BLaER1 (cell line): ENCODE results near the gene MS4A15.

ENCODE experiments used
- H3K27ac ChIP-seq: shearing (Covaris generic); formaldehyde crosslinking; 2 replicates; pipeline ENCODE4 v1.8.1; 2022
- H3K27me3 ChIP-seq: shearing (Covaris generic); formaldehyde crosslinking; 2 replicates; pipeline ENCODE4 v1.8.1; 2022
- H3K36me3 ChIP-seq: shearing (Covaris generic); formaldehyde crosslinking; 2 replicates; pipeline ENCODE4 v1.8.1; 2022
- H3K4me1 ChIP-seq: shearing (Covaris generic); formaldehyde crosslinking; 2 replicates; pipeline ENCODE4 v1.8.1; 2022
- H3K4me2 ChIP-seq: shearing (Covaris generic); formaldehyde crosslinking; 2 replicates; pipeline ENCODE4 v1.8.1; 2022
- H3K4me3 ChIP-seq: shearing (Covaris generic); formaldehyde crosslinking; 2 replicates; pipeline ENCODE4 v1.8.1; 2022
- H3K9ac ChIP-seq: shearing (Covaris generic); formaldehyde crosslinking; 2 replicates; pipeline ENCODE4 v1.8.1; 2022
- H3K9me3 ChIP-seq: shearing (Covaris generic); formaldehyde crosslinking; 2 replicates; pipeline ENCODE4 v1.8.1; 2022
- H4K20me1 ChIP-seq: shearing (Covaris generic); formaldehyde crosslinking; 2 replicates; pipeline ENCODE4 v1.8.1; 2022
- Cebpa-rat ChIP-seq: shearing (Covaris generic); IDR thresholded peaks from 2 replicates; pipeline ENCODE4 v1.8.1; 2022

Gene MS4A15

GRCh38 chr11:60725592-60725991, 31.1 kb upstream of the MS4A15 start:
- no peaks in the 10 kb centered on the region for H4K20me1 ChIP-seq
- TF ChIP-seq Cebpa-rat, result no peak
- H3K27me3 ChIP-seq, result no peaks in the 10 kb centered on the region
- no peaks in the 10 kb centered on the region for H3K36me3 ChIP-seq
- no peak overlapping the region for H3K4me3 ChIP-seq
- H3K9me3 ChIP-seq, result no peaks in the 10 kb centered on the region
- no peak overlapping the region for H3K9ac ChIP-seq
- no peak overlapping the region for H3K27ac ChIP-seq
- H3K4me2 ChIP-seq, result no peak overlapping the region
- H3K4me1 ChIP-seq, result no peaks in the 10 kb centered on the region

GRCh38 chr11:60731586-60731985, 25.1 kb upstream of the MS4A15 start:
- Histone ChIP-seq H3K27me3 (no peaks in the 10 kb centered on the region), H3K9me3 (no peaks in the 10 kb centered on the region), H3K4me3 (no peak overlapping the region), H3K9ac (no peak overlapping the region), H3K4me1 (no peaks in the 10 kb centered on the region), H3K36me3 (no peaks in the 10 kb centered on the region), H3K27ac (no peak overlapping the region), H3K4me2 (no peak overlapping the region), H4K20me1 (no peaks in the 10 kb centered on the region)
- TF ChIP-seq Cebpa-rat, result no peak

DNA sequence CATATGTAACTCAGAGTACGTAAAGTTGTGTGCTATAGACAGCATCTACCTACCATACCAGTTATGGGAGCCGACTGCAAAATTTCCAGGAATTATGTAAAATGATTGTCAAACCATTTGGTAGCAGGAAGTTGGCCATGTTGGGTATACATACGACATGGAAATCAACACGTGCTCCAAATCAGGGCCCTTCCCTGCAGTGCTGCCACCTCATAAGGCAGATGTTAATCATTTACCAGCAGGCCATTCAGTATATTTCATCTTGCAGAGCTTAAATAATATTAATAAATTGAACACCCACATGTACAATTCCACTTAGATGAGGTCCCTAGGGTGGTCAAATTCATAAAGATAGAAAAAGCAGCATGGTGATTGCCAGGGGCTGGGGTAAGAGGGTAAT, 22.4 kb upstream of the MS4A15 start:
- Histone ChIP-seq H3K4me3 (no peak overlapping the region), H3K36me3 (no peaks in the 10 kb centered on the region), H3K27ac (no peak overlapping the region), H3K27me3 (no peaks in the 10 kb centered on the region), H3K4me2 (no peak overlapping the region), H4K20me1 (no peaks in the 10 kb centered on the region), H3K9ac (no peak overlapping the region), H3K4me1 (no peaks in the 10 kb centered on the region; the same call in 1 of the 2 replicates), H3K9me3 (no peaks in the 10 kb centered on the region)
- TF ChIP-seq Cebpa-rat, result no peak

- no peaks in the 10 kb centered on the region for H3K36me3 ChIP-seq
- H3K4me1 ChIP-seq, result peaks cover 7% of the 10 kb centered on the region
- H3K27me3 ChIP-seq, result no peaks in the 10 kb centered on the region
- H3K4me2 ChIP-seq, result no peak overlapping the region
- H3K9me3 ChIP-seq, result peaks cover 29% of the 10 kb centered on the region
- TF ChIP-seq Cebpa-rat, result no peak
- no peak overlapping the region for H3K4me3 ChIP-seq
- H3K27ac ChIP-seq, result no peak overlapping the region
- H3K9ac ChIP-seq, result no peak overlapping the region
- no peaks in the 10 kb centered on the region for H4K20me1 ChIP-seq
Observed at GRCh38 chr11:60739114-60739513, 17.6 kb upstream of the MS4A15 start.

GRCh38 chr11:60740573-60740972, 16.1 kb upstream of the MS4A15 start:
- Histone ChIP-seq H3K9me3 (peaks cover 34% of the 10 kb centered on the region), H3K4me1 (peaks cover 7% of the 10 kb centered on the region), H3K4me3 (no peak overlapping the region), H3K27ac (no peak overlapping the region), H3K9ac (no peak overlapping the region), H3K4me2 (no peak overlapping the region), H3K36me3 (no peaks in the 10 kb centered on the region), H3K27me3 (no peaks in the 10 kb centered on the region), H4K20me1 (no peaks in the 10 kb centered on the region)
- no peak for TF ChIP-seq Cebpa-rat

DNA sequence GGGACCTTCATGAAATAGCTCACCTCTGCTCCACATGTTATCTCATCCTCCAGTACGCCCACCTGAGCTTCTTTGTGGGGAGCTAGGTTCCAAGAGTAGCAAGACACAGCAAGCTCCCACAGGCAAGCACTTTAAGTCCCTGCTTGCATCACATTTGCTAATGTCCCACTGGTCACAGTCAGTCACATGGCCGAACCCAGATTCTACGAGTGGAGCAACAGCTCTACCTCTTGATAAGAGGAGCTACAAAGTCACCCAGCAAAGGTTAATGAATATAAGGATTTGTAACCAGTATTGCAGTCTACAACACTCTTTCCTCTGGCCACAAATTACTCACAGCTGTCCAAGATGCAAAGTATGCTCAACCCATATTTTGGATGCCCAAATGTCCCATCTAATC, 15.2 kb upstream of the MS4A15 start:
- Histone ChIP-seq H3K4me2 (no peak overlapping the region), H4K20me1 (no peaks in the 10 kb centered on the region), H3K27me3 (no peaks in the 10 kb centered on the region), H3K27ac (no peak overlapping the region), H3K9ac (no peak overlapping the region), H3K4me3 (no peak overlapping the region), H3K4me1 (peaks cover 11% of the 10 kb centered on the region), H3K9me3 (peaks cover 34% of the 10 kb centered on the region), H3K36me3 (no peaks in the 10 kb centered on the region)
- TF ChIP-seq Cebpa-rat, result no peak

DNA sequence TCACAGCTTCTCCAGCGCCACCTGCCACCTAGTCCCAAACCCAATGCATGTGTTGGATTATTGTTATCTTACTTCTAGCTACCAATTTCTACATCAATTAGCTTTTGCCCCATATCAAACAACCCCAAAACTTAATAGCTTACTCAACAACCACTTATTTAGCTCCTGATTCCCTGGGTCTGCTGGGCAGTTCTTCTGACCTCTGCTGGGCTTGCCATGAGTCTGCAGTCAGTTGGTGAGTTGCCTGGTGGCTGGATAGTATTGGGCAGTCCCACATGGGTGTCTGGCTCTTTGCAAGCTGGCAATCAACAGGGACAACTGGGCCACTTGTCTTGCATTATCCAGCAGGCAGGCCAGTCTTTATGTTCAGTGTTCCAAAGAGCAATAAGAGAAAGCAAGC, 13.6 kb upstream of the MS4A15 start:
- no peak overlapping the region for H3K9ac ChIP-seq

GRCh38 chr11:60744114-60744513, 12.6 kb upstream of the MS4A15 start:
- no peaks in the 10 kb centered on the region for H3K27me3 ChIP-seq
- H3K4me2 ChIP-seq, result no peak overlapping the region
- H3K36me3 ChIP-seq, result no peaks in the 10 kb centered on the region
- H3K9me3 ChIP-seq, result peaks cover 34% of the 10 kb centered on the region
- TF ChIP-seq Cebpa-rat, result no peak
- H3K4me3 ChIP-seq, result no peak overlapping the region
- peaks cover 34% of the 10 kb centered on the region for H3K4me1 ChIP-seq
- H4K20me1 ChIP-seq, result no peaks in the 10 kb centered on the region
- no peak overlapping the region for H3K27ac ChIP-seq
- H3K9ac ChIP-seq, result no peak overlapping the region

More for the DNA sequence above, 13.6 kb upstream of the MS4A15 start:
- no peaks in the 10 kb centered on the region for H4K20me1 ChIP-seq
- no peak overlapping the region for H3K4me2 ChIP-seq
- no peaks in the 10 kb centered on the region for H3K36me3 ChIP-seq
- TF ChIP-seq Cebpa-rat, result no peak
- peaks cover 34% of the 10 kb centered on the region for H3K9me3 ChIP-seq
- no peaks in the 10 kb centered on the region for H3K27me3 ChIP-seq
- H3K4me1 ChIP-seq, result peaks cover 23% of the 10 kb centered on the region
- H3K4me3 ChIP-seq, result no peak overlapping the region
- no peak overlapping the region for H3K27ac ChIP-seq

DNA sequence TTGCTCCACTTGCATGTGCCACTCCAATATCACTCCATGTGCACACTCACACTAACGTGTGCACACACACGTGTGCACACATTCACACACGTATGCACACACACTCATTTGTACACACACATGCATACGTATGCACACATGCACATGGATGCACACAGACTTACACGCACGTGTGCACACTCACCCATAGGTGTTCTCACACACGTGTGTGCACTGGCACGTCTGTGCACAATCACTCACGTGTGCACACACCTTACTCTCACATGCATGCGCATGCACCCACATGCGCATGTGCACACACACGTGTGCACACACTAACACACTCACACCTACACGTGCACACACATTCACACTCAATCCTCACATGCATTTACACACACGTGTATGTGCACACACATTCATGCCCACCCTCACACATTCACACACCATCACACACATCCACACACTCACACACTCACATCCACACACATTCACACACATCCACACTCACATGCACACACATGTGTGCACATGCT, 9.3 kb upstream of the MS4A15 start:
- no peaks in the 10 kb centered on the region for H3K36me3 ChIP-seq
- H3K4me3 ChIP-seq, result no peak overlapping the region
- H3K9me3 ChIP-seq, result peaks cover 15% of the 10 kb centered on the region; the same call in 1 of the 2 replicates
- no peak overlapping the region for H3K27ac ChIP-seq
- H3K4me2 ChIP-seq, result peak overlapping the region; percentile 68; the same call in 1 of the 2 replicates
- H3K9ac ChIP-seq, result no peak overlapping the region
- H3K27me3 ChIP-seq, result no peaks in the 10 kb centered on the region
- peaks cover 28% of the 10 kb centered on the region for H3K4me1 ChIP-seq
- no peak for TF ChIP-seq Cebpa-rat
- H4K20me1 ChIP-seq, result no peaks in the 10 kb centered on the region

GRCh38 chr11:60748225-60748624, 8.4 kb upstream of the MS4A15 start:
- peaks cover 28% of the 10 kb centered on the region for H3K4me1 ChIP-seq
- peak overlapping the region; percentile 44 for H3K4me2 ChIP-seq
- no peaks in the 10 kb centered on the region for H3K27me3 ChIP-seq
- H3K9ac ChIP-seq, result no peak overlapping the region
- TF ChIP-seq Cebpa-rat, result no peak
- H3K36me3 ChIP-seq, result no peaks in the 10 kb centered on the region
- no peak overlapping the region for H3K4me3 ChIP-seq
- H4K20me1 ChIP-seq, result no peaks in the 10 kb centered on the region
- peaks cover 8% of the 10 kb centered on the region; the same call in 1 of the 2 replicates for H3K9me3 ChIP-seq
- no peak overlapping the region for H3K27ac ChIP-seq

GRCh38 chr11:60748821-60749220, 7.8 kb upstream of the MS4A15 start:
- Histone ChIP-seq H3K9ac (no peak overlapping the region), H3K36me3 (no peaks in the 10 kb centered on the region), H3K9me3 (0 out of 2 replicates have a peak, but pooled peaks cover 8% of the 10 kb centered on the region), H3K4me2 (peak overlapping the region; percentile 44), H3K4me3 (no peak overlapping the region), H3K27me3 (no peaks in the 10 kb centered on the region), H3K27ac (no peak overlapping the region), H3K4me1 (peaks cover 28% of the 10 kb centered on the region), H4K20me1 (no peaks in the 10 kb centered on the region)
- TF ChIP-seq Cebpa-rat, result no peak
